Measurements from ENCODE around the gene FOXO3B. TPM values are rescaled to one million over a fixed set of nuclear protein-coding genes. Genes with fewer than 3 reads are reported as not detected.
"Not testable (repeated sequence)": the region's sequence is repeated elsewhere in the genome, so short reads cannot be mapped to it uniquely, and the experiment has no call there.

The FOXO3B gene
- total and polyA plus RNA-seq, 4 experiments from 2014 or later, result 1.1 to 7.1 (median 4.6) TPM

DNA sequence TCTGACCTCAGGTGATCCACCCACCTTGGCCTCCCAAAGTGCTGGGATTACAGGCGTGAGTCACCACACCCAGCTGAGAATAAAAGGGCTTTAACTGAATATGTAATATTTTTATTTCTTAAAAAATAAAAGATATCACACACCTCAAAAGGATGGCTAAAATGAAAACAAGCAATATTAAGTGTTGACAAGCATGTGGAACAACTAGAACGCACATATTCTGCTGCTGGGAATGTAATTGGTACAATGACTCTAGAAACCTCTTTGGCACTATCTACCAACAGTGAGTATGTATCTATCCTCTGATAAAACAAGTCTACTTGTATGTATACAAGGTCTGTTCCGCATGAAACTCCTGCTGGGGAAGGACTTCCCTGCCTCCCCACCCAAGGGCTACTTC lies 5.2 kb downstream of the FOXO3B start:
- H3K4me3 Mint-ChIP-seq; H3K4me1 ChIP-seq (ENCODE audit: insufficient read depth, low read length); H3K9me3 Mint-ChIP-seq; H3K27me3 ChIP-seq (ENCODE audit: insufficient read depth, low read length); H3K36me3 ChIP-seq (ENCODE audit: insufficient read depth, low read length); intact Hi-C loops (cut with micrococcal nuclease); CTCF ChIA-PET (ENCODE audit: partially characterized antibody); H3K27ac Mint-ChIP-seq; DNase-seq; H3K4me3 ChIP-seq (ENCODE audit: low read length in 2 of 2); H3K4me1 Mint-ChIP-seq; H3K9me3 ChIP-seq (ENCODE audit: control insufficient read depth in 1 of 2, low read length in 2 of 2); H3K27me3 Mint-ChIP-seq; H3K27ac ChIP-seq (ENCODE audit: low read depth, low read length); POLR2A ChIA-PET (ENCODE audit: partially characterized antibody): not testable (repeated sequence)
- H3K36me3 Mint-ChIP-seq, result peaks cover 10 to 31% of the 10 kb centered on the region in 2 donors

- Mint-ChIP-seq H3K9me3 (peaks cover 0 to 25% (median 17%) of the 10 kb centered on the region in 8 donors), H3K36me3 (peaks cover 31 to 55% of the 10 kb centered on the region in 2 donors)
- H3K36me3 ChIP-seq (ENCODE audit: insufficient read depth, low read length); H3K4me3 Mint-ChIP-seq; H3K4me3 ChIP-seq (ENCODE audit: low read length in 2 of 2); POLR2A ChIA-PET (ENCODE audit: partially characterized antibody); DNase-seq; H3K27ac Mint-ChIP-seq; H3K4me1 ChIP-seq (ENCODE audit: insufficient read depth, low read length); H3K27ac ChIP-seq (ENCODE audit: low read depth, low read length); CTCF ChIA-PET (ENCODE audit: partially characterized antibody); H3K27me3 Mint-ChIP-seq; H3K9me3 ChIP-seq (ENCODE audit: control insufficient read depth in 1 of 2, low read length in 2 of 2); H3K4me1 Mint-ChIP-seq; H3K27me3 ChIP-seq (ENCODE audit: insufficient read depth, low read length); intact Hi-C loops (cut with micrococcal nuclease): not testable (repeated sequence)
Observed at GRCh38 chr17:18672395-18673227, 9.5 kb downstream of the FOXO3B start.

DNA sequence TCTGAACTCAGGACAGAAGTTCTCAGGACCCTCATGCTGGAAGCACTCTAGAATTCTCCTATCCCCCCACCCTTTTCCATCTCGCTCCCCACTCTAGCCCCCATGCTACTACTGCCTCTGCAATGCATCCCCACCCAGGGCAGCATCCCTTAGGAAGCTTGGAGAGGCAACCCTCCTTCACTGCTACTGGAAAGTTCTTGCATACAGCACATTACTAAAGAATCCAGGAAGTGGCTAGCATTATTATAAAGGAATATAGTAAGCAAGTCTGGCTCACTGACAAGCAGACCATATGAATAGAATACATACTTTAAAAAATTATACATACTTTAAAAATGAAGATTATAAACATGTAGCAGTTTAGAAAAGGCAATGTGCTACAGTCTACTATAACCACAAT lies 13.5 kb downstream of the FOXO3B start:
- Mint-ChIP-seq H3K36me3 (peaks cover 25 to 38% of the 10 kb centered on the region in 2 donors), H3K9me3 (peaks cover 0 to 45% (median 25%) of the 10 kb centered on the region in 8 donors)
- intact Hi-C loops (cut with micrococcal nuclease); CTCF ChIA-PET (ENCODE audit: partially characterized antibody); H3K9me3 ChIP-seq (ENCODE audit: control insufficient read depth in 1 of 2, low read length in 2 of 2); H3K4me1 ChIP-seq (ENCODE audit: insufficient read depth, low read length); H3K4me3 Mint-ChIP-seq; H3K27ac Mint-ChIP-seq; H3K4me3 ChIP-seq (ENCODE audit: low read length in 2 of 2); H3K27me3 ChIP-seq (ENCODE audit: insufficient read depth, low read length); H3K36me3 ChIP-seq (ENCODE audit: insufficient read depth, low read length); DNase-seq; H3K4me1 Mint-ChIP-seq; H3K27ac ChIP-seq (ENCODE audit: low read depth, low read length); POLR2A ChIA-PET (ENCODE audit: partially characterized antibody); H3K27me3 Mint-ChIP-seq: not testable (repeated sequence)

GRCh38 chr17:18667535-18667934 lies 14.6 kb downstream of the FOXO3B start:
- H3K9me3 ChIP-seq (ENCODE audit: control insufficient read depth in 1 of 2, low read length in 2 of 2); intact Hi-C loops (cut with micrococcal nuclease); DNase-seq; CTCF ChIA-PET (ENCODE audit: partially characterized antibody); H3K27me3 ChIP-seq (ENCODE audit: insufficient read depth, low read length); H3K27me3 Mint-ChIP-seq; POLR2A ChIA-PET (ENCODE audit: partially characterized antibody); H3K4me1 ChIP-seq (ENCODE audit: insufficient read depth, low read length); H3K27ac Mint-ChIP-seq; H3K4me3 ChIP-seq (ENCODE audit: low read length in 2 of 2); H3K4me1 Mint-ChIP-seq; H3K36me3 ChIP-seq (ENCODE audit: insufficient read depth, low read length); H3K27ac ChIP-seq (ENCODE audit: low read depth, low read length); H3K4me3 Mint-ChIP-seq: not testable (repeated sequence)
- peaks cover 29 to 36% of the 10 kb centered on the region in 2 donors for H3K36me3 Mint-ChIP-seq
- peaks cover 0 to 56% (median 36%) of the 10 kb centered on the region in 8 donors for H3K9me3 Mint-ChIP-seq

DNA sequence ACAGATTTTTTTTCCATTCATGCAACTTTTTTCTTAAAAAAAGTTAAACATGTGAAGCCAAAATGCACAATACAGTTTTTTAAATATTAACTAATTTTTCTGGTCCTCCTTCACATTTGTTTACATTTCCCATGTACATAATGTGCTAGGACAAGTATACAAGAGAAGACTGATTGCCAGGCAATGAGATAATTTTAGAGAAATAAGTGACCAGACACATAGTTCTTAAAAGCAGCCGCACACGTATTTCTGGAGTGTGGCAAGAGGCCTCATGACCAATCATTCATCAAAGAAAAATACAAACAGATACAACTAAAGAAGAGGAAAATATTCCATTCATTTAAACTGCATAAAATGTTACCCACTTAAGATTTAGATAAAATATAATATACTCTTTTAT lies 15.8 kb downstream of the FOXO3B start:
- peaks cover 0 to 14% of the 10 kb centered on the region in 2 donors for H3K9me3 ChIP-seq (ENCODE audit: control insufficient read depth in 1 of 2, low read length in 2 of 2)
- H3K27me3 ChIP-seq (ENCODE audit: insufficient read depth, low read length); H3K27ac ChIP-seq (ENCODE audit: low read depth, low read length); POLR2A ChIA-PET (ENCODE audit: partially characterized antibody); H3K4me1 Mint-ChIP-seq; H3K4me3 Mint-ChIP-seq; H3K4me1 ChIP-seq (ENCODE audit: insufficient read depth, low read length); DNase-seq; H3K4me3 ChIP-seq (ENCODE audit: low read length in 2 of 2); intact Hi-C loops (cut with micrococcal nuclease); H3K36me3 ChIP-seq (ENCODE audit: insufficient read depth, low read length); CTCF ChIA-PET (ENCODE audit: partially characterized antibody); H3K27me3 Mint-ChIP-seq; H3K27ac Mint-ChIP-seq: not testable (repeated sequence)
- Mint-ChIP-seq H3K9me3 (peaks cover 0 to 65% (median 45%) of the 10 kb centered on the region in 8 donors), H3K36me3 (peaks cover 26 to 33% of the 10 kb centered on the region in 2 donors)

DNA sequence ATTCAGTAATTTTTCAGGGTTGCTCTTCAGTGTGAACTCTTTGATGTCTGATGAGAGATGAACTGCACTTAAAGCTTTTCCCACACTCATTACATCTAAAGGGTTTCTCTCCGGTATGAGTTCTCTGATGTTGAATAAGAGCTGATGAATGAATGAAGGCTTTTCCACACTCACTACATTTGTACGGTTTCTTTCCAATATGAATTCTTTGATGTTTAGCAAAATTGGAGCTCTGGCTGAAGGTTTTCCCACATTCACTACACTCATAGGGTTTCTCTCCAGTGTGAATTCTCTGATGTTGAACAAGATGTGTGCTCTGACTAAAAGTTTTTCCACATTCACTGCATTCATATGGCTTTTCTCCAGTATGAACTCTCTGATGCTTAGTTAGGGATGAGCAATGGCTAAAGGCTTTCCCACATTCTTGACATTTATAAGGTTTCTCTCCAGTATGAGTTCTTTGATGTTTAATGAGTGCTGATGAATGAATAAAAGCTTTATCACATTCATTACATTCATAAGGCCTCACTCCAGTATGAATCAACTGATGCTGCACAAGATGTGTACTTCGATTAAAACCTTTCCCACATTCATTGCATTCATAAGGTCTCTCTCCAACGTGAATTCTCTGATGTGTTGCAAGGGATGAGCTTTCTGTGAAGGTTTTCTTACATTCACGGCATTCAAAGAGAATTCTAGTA lies 20.0 kb downstream of the FOXO3B start:
- H3K27ac ChIP-seq (ENCODE audit: low read depth, low read length); H3K27me3 Mint-ChIP-seq; H3K27ac Mint-ChIP-seq; H3K4me1 ChIP-seq (ENCODE audit: insufficient read depth, low read length); H3K4me3 ChIP-seq (ENCODE audit: low read length in 2 of 2); POLR2A ChIA-PET (ENCODE audit: partially characterized antibody); H3K4me3 Mint-ChIP-seq; DNase-seq; CTCF ChIA-PET (ENCODE audit: partially characterized antibody); intact Hi-C loops (cut with micrococcal nuclease); H3K36me3 Mint-ChIP-seq; H3K4me1 Mint-ChIP-seq; H3K36me3 ChIP-seq (ENCODE audit: insufficient read depth, low read length); H3K27me3 ChIP-seq (ENCODE audit: insufficient read depth, low read length): not testable (repeated sequence)
- peaks cover 0 to 66% (median 39%) of the 10 kb centered on the region in 8 donors for H3K9me3 Mint-ChIP-seq
- peaks cover 0 to 17% of the 10 kb centered on the region in 2 donors for H3K9me3 ChIP-seq (ENCODE audit: control insufficient read depth in 1 of 2, low read length in 2 of 2)

DNA sequence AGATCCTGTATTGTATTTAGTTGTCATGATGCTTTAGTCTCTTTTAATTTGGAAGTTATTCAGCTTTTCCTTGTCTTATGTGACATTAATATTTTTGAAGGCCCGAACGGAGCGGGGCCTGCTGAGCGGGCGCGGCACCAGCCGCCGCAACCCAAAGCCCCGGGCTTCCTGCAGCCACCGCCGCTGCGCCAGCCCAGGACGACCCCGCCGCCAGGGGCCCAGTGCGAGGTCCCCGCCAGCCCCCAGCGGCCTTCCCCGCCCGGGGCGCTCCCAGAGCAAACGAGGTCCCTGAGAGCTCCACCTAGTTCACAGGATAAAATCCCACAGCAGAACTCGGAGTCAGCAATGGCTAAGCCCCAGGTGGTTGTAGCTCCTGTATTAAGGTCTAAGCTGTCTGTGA lies 32.0 kb downstream of the FOXO3B start:
- H3K36me3 ChIP-seq (ENCODE audit: insufficient read depth, low read length); H3K9me3 Mint-ChIP-seq; H3K36me3 Mint-ChIP-seq; CTCF ChIA-PET (ENCODE audit: partially characterized antibody); H3K4me1 Mint-ChIP-seq; H3K4me3 ChIP-seq (ENCODE audit: low read length in 2 of 2); H3K4me3 Mint-ChIP-seq; DNase-seq; POLR2A ChIA-PET (ENCODE audit: partially characterized antibody); H3K27me3 ChIP-seq (ENCODE audit: insufficient read depth, low read length); H3K27ac ChIP-seq (ENCODE audit: low read depth, low read length); H3K9me3 ChIP-seq (ENCODE audit: control insufficient read depth in 1 of 2, low read length in 2 of 2); H3K27ac Mint-ChIP-seq; H3K4me1 ChIP-seq (ENCODE audit: insufficient read depth, low read length); intact Hi-C loops (cut with micrococcal nuclease): not testable (repeated sequence)
- peaks cover 3 to 11% of the 10 kb centered on the region in 2 donors for H3K27me3 Mint-ChIP-seq

Data from CD4-positive, alpha-beta memory T cell (primary cell).